COLO668 (cell line): ENCODE measurements around the gene COL24A1.
A peak's percentile ranks its signal among the peaks of the same experiment; 100 is the strongest.
"Not testable (repeated sequence)": the region's sequence is repeated elsewhere in the genome, so short reads cannot be mapped to it uniquely, and the experiment has no call there.

ENCODE experiments used
- DNase-seq: peaks from one replicate; lab custom pipeline; 2025; ENCODE audit not compliant: unreplicated experiment; lab: John Stamatoyannopoulos, UW

The COL24A1 gene

GRCh38 chr1:86153836-86154235 lies 2.7 kb downstream of the COL24A1 start:
- DNase-seq, result no peak

DNA sequence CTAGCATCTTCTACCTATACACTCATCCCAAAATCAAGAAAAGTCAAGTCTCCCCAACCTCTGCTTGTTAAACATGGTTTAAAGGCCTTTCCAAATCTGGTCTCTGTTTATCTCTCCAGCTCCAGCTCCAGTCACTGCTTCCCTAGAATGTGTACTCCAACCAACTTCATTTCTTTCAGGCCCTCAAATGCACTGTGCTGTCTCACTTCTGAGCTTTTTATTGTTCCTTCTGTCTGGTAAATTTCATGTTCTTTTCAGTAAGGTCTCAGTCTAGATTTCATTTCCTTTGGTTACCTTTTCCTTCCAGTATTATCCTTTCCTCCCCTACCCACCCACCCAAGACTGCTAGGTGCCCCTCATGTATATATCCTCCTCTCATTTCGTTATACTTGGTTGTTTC lies 3.7 kb downstream of the COL24A1 start:
- DNase-seq, result no peak

GRCh38 chr1:86151427-86151826 lies 5.1 kb downstream of the COL24A1 start:
- DNase-seq, result no peak

- DNase-seq, result no peak
Observed at GRCh38 chr1:86150553-86151055, 6.0 kb downstream of the COL24A1 start.

GRCh38 chr1:86149591-86149990 lies 7.0 kb downstream of the COL24A1 start:
- DNase-seq, result no peak

GRCh38 chr1:86147755-86148154 lies 8.8 kb downstream of the COL24A1 start:
- no peak for DNase-seq

- no peak for DNase-seq
Observed at GRCh38 chr1:86146566-86146965, 10.0 kb downstream of the COL24A1 start.

- DNase-seq, result no peak
Observed at GRCh38 chr1:86140281-86140880, 16.2 kb downstream of the COL24A1 start.

GRCh38 chr1:86138746-86139145 lies 17.8 kb downstream of the COL24A1 start:
- DNase-seq, result no peak

DNA sequence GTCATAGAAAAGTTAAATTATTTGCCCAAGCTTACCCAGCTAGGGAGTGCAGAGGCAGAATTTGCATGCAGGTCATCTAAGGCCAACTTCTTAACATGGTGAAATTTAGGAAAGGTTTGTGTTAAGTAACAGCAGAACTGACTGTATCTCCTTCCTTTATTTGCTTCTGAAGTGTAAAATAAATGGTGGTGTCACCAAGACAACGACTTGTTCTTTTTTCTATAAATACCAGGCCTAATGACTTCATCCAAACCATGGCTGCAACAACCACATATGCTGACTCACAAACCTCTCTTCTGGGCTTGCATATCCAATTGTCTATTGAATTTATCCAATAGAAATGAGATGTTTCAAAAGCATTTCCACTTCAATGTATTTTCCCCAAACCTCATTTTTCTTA lies 19.1 kb downstream of the COL24A1 start:
- no peak for DNase-seq

- no peak for DNase-seq
Observed at GRCh38 chr1:86119214-86119764, 37.3 kb downstream of the COL24A1 start.

GRCh38 chr1:86114816-86115400 lies 41.7 kb downstream of the COL24A1 start:
- DNase-seq, result no peak

GRCh38 chr1:86114236-86114635 lies 42.3 kb downstream of the COL24A1 start:
- no peak for DNase-seq

GRCh38 chr1:86111590-86111989 lies 45.0 kb downstream of the COL24A1 start:
- DNase-seq, result not testable (repeated sequence)

- DNase-seq, result no peak
Observed at GRCh38 chr1:86110451-86111129, 46.0 kb downstream of the COL24A1 start.

- DNase-seq, result no peak
Observed at GRCh38 chr1:86105533-86105866, 51.1 kb downstream of the COL24A1 start.

GRCh38 chr1:86104606-86105532 lies 51.7 kb downstream of the COL24A1 start:
- peak; percentile 41 for DNase-seq

GRCh38 chr1:86101616-86102015 lies 55.0 kb downstream of the COL24A1 start:
- DNase-seq, result no peak

GRCh38 chr1:86100401-86100800 lies 56.2 kb downstream of the COL24A1 start:
- no peak for DNase-seq

GRCh38 chr1:86089765-86090164 lies 66.8 kb downstream of the COL24A1 start:
- DNase-seq, result no peak

DNA sequence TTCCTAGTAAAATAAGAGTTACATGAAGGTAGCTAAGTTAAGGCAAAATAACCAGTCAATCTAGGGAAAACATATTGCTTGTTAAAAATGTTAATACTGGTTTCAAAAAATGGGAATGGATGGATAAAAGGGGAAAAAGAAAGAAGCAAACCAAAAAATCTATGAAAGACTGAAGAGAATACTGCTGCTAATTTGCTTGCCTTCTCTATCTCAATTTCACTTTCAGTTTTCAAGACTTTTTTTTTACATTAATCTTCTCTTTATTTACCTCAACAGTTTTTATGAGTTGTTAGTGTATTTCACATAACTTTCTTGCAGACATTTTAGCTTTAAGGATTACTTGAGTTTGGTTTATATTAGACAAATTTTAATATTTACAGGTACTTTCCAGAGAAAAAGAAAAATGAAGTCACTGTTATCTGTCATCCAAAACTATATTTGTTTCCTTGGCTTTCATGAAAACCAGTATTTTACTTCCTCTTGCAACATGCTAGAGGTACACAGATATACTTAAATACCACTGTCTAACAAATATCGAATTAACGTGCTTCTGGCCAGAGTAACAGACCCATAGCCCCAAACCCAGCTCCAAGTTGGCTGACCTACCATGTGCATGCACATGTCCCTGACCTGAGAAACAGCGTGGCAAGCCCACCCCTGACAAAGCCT lies 70.7 kb downstream of the COL24A1 start:
- no peak for DNase-seq
